ENCODE data around the gene CNTNAP5. TPM values are rescaled to one million over a fixed set of nuclear protein-coding genes. Genes with fewer than 3 reads are reported as not detected.

Gene CNTNAP5
- total RNA-seq, 1 donor from 2014 or later = not detected

GRCh38 chr2:124584615-124585014 is 559.5 kb downstream of the CNTNAP5 start:
- FAIRE-seq = no peak
- Histone ChIP-seq H3K4me3 (ENCODE audit: low read depth, low read length) (no peak overlapping the region), H3K36me3 (ENCODE audit: control insufficient read depth, insufficient read depth, low read length) (no peaks in the 10 kb centered on the region), H3K27me3 (ENCODE audit: control insufficient read depth, insufficient read depth, low read length) (no peaks in the 10 kb centered on the region)
- TF ChIP-seq CTCF (IDR thresholded peaks at IDR 0.05; ENCODE audit: insufficient read depth, low read length, severe bottlenecking) = no peak
- no peak for DNase-seq (ENCODE audit: low read depth)

GRCh38 chr2:124585277-124585676 is 560.2 kb downstream of the CNTNAP5 start:
- DNase-seq (ENCODE audit: low read depth) (no peak), FAIRE-seq (no peak)
- Histone ChIP-seq H3K27me3 (ENCODE audit: control insufficient read depth, insufficient read depth, low read length) (no peaks in the 10 kb centered on the region), H3K4me3 (ENCODE audit: low read depth, low read length) (no peak overlapping the region), H3K36me3 (ENCODE audit: control insufficient read depth, insufficient read depth, low read length) (no peaks in the 10 kb centered on the region)
- no peak for TF ChIP-seq CTCF (IDR thresholded peaks at IDR 0.05; ENCODE audit: insufficient read depth, low read length, severe bottlenecking)

GRCh38 chr2:124586210-124586609 is 561.1 kb downstream of the CNTNAP5 start:
- no peak for TF ChIP-seq CTCF (IDR thresholded peaks at IDR 0.05; ENCODE audit: insufficient read depth, low read length, severe bottlenecking)
- no peak for DNase-seq (ENCODE audit: low read depth)
- H3K4me3 ChIP-seq (ENCODE audit: low read depth, low read length) = no peak overlapping the region
- no peak for FAIRE-seq
- H3K36me3 ChIP-seq (ENCODE audit: control insufficient read depth, insufficient read depth, low read length) = no peaks in the 10 kb centered on the region
- H3K27me3 ChIP-seq (ENCODE audit: control insufficient read depth, insufficient read depth, low read length) = no peaks in the 10 kb centered on the region

- no peak for TF ChIP-seq CTCF (IDR thresholded peaks at IDR 0.05; ENCODE audit: insufficient read depth, low read length, severe bottlenecking)
- Histone ChIP-seq H3K4me3 (ENCODE audit: low read depth, low read length) (no peak overlapping the region), H3K36me3 (ENCODE audit: control insufficient read depth, insufficient read depth, low read length) (no peaks in the 10 kb centered on the region), H3K27me3 (ENCODE audit: control insufficient read depth, insufficient read depth, low read length) (no peaks in the 10 kb centered on the region)
- DNase-seq (ENCODE audit: low read depth) (no peak), FAIRE-seq (no peak)
Observed at GRCh38 chr2:124586835-124587234, 561.7 kb downstream of the CNTNAP5 start.

GRCh38 chr2:124589971-124590370 is 564.9 kb downstream of the CNTNAP5 start:
- TF ChIP-seq CTCF (IDR thresholded peaks at IDR 0.05; ENCODE audit: insufficient read depth, low read length, severe bottlenecking) = no peak
- DNase-seq (ENCODE audit: low read depth) = no peak
- FAIRE-seq = no peak
- Histone ChIP-seq H3K4me3 (ENCODE audit: low read depth, low read length) (no peak overlapping the region), H3K36me3 (ENCODE audit: control insufficient read depth, insufficient read depth, low read length) (no peaks in the 10 kb centered on the region), H3K27me3 (ENCODE audit: control insufficient read depth, insufficient read depth, low read length) (no peaks in the 10 kb centered on the region)

- H3K4me3 ChIP-seq (ENCODE audit: low read depth, low read length) = no peak overlapping the region
- DNase-seq (ENCODE audit: low read depth) = no peak
- H3K36me3 ChIP-seq (ENCODE audit: control insufficient read depth, insufficient read depth, low read length) = no peaks in the 10 kb centered on the region
- no peak for FAIRE-seq
- TF ChIP-seq CTCF (IDR thresholded peaks at IDR 0.05; ENCODE audit: insufficient read depth, low read length, severe bottlenecking) = no peak
- H3K27me3 ChIP-seq (ENCODE audit: control insufficient read depth, insufficient read depth, low read length) = no peaks in the 10 kb centered on the region
Observed at GRCh38 chr2:124602759-124603158, 577.7 kb downstream of the CNTNAP5 start.

Data from bronchial epithelial cell (primary cell).